Upper lobe of left lung (tissue), 4 donors: ENCODE results near the gene MT2A.

Source experiments
- CTCF ChIP-seq, 6 experiments: fragments of 450-650 bp in 4 of 6; fragments of 200-600 bp in 2 of 6; sonication (generic) in 2 of 6; IDR thresholded peaks; one replicate each; pipeline ENCODE4 v1.5.1; 2016 to 2019; ENCODE audit warnings: antibody characterized with exemption in 6 of 6
- POLR2A ChIP-seq, 4 donors: fragments of 450-650 bp; IDR thresholded peaks; one replicate each; pipeline ENCODE4 v1.5.1; 2016 to 2017; ENCODE audit warnings: antibody characterized with exemption in 4 of 4, mild to moderate bottlenecking in 2 of 4

GRCh38 chr16:56589141-56590039, 19.0 kb upstream of the MT2A start, which contains the start of gene MT3:
- TF ChIP-seq CTCF (IDR thresholded peaks at IDR 0.05) = no peak
- TF ChIP-seq POLR2A (IDR thresholded peaks at IDR 0.05) = no peak
